A549 (cell line): ENCODE data around the gene B3GLCT. TPM values are rescaled to one million over a fixed set of nuclear protein-coding genes. Genes with fewer than 3 reads are reported as not detected.

ENCODE experiments used
- ATAC-seq, 2 experiments: fragments of 200-7000 bp in 1 of 2; fragments of >200 bp in 1 of 2; cut with Nextera tagmentation in 1 of 2; cut with Tn5 transposase in 1 of 2; 3 replicates each; pipeline versions ENCODE4 v1.8.0 to v1.9.1; 2018 to 2020; ENCODE audit warnings: mild to moderate bottlenecking in 1 of 2, moderate library complexity in 1 of 2
- CTCF ChIA-PET: fragments of 300-600 bp; sonication (Branson Sonifier 250); formaldehyde crosslinking; extraction: SDS; loops from one replicate; lab custom pipeline; 2021; ENCODE audit warnings: antibody characterized with exemption, inconsistent platforms; lab: Yijun Ruan, JAX
- POLR2A ChIA-PET: fragments of 350-600 bp; formaldehyde crosslinking; extraction: SDS; loops from one replicate; lab custom pipeline; 2021; ENCODE audit warnings: antibody characterized with exemption, inconsistent platforms; lab: Yijun Ruan, JAX
- DNase-seq, 2 experiments: peaks; one replicate each; pipeline versions ENCODE4 v3.0.0 to v3.0.0-alpha.2; 2011 to 2016; ENCODE audit warnings: low read depth in 1 of 2, low spot score in 1 of 2
- FAIRE-seq: peaks from 2 replicates; lab custom pipeline; 2011; peaks lifted over from hg19 to GRCh38; lab: Jason Lieb, UNC
- H3K27ac ChIP-seq, 2 experiments: fragments of >200 bp; sonication (Bioruptor Twin); formaldehyde crosslinking; 3 replicates each; pipeline ENCODE4 v1.5.1; 2016 to 2017
- H3K4me1 ChIP-seq: fragments of >200 bp; sonication (Bioruptor Twin); formaldehyde crosslinking; 3 replicates; pipeline ENCODE4 v1.6.1; 2016
- H3K4me2 ChIP-seq: fragments of >200 bp; sonication (Bioruptor Twin); formaldehyde crosslinking; 3 replicates; pipeline ENCODE4 v1.6.1; 2016
- H3K4me3 ChIP-seq: fragments of >200 bp; sonication (Bioruptor Twin); formaldehyde crosslinking; 3 replicates; pipeline ENCODE4 v1.5.1; 2016
- H3K9me3 ChIP-seq: fragments of >200 bp; sonication (Bioruptor Twin); formaldehyde crosslinking; 3 replicates; pipeline ENCODE4 v1.6.1; 2016
- BHLHE40 ChIP-seq: IDR thresholded peaks from 2 replicates; pipeline ENCODE4 v1.6.1; 2012; ENCODE audit warnings: low read depth, low read length, inconsistent platforms
- CBX2 ChIP-seq: fragments of 200-600 bp; sonication (generic); IDR thresholded peaks from 2 replicates; pipeline ENCODE4 v1.6.1; 2016; ENCODE audit warnings: low read depth, mild to moderate bottlenecking, borderline replicate concordance
- CEBPB ChIP-seq, 2 experiments: fragments of >200 bp in 1 of 2; sonication (Bioruptor Twin) in 1 of 2; formaldehyde crosslinking in 1 of 2; IDR thresholded peaks; 2 replicates each; pipeline ENCODE4 v1.6.1; 2012 to 2016
- CTCF ChIP-seq: fragments of >200 bp; sonication (Bioruptor Twin); formaldehyde crosslinking; IDR thresholded peaks from 3 replicates; pipeline ENCODE4 v1.5.1; 2016
- E2F6 ChIP-seq: IDR thresholded peaks from 2 replicates; pipeline ENCODE4 v1.6.1; 2012; ENCODE audit warnings: low read depth, borderline replicate concordance
- EHF ChIP-seq: fragments of 250-450 bp; sonication (Bioruptor Pico); IDR thresholded peaks from 2 replicates; pipeline ENCODE4 v1.5.0; 2020; ENCODE audit warnings: mild to moderate bottlenecking
- ESRRA ChIP-seq: fragments of 150-350 bp; IDR thresholded peaks from 2 replicates; pipeline ENCODE4 v1.6.1; 2014; ENCODE audit warnings: mild to moderate bottlenecking, low read length, borderline replicate concordance
- FOXS1 ChIP-seq: fragments of 250-450 bp; sonication (Bioruptor Pico); IDR thresholded peaks from 2 replicates; pipeline ENCODE4 v1.5.0; 2020; ENCODE audit warnings: mild to moderate bottlenecking, moderate library complexity
- GATA3 ChIP-seq: IDR thresholded peaks from 2 replicates; pipeline ENCODE4 v1.6.1; 2012; ENCODE audit warnings: borderline replicate concordance
- HMGXB4 ChIP-seq: fragments of 250-450 bp; sonication (Bioruptor Pico); IDR thresholded peaks from 2 replicates; pipeline ENCODE4 v1.5.0; 2021; ENCODE audit warnings: mild to moderate bottlenecking, moderate library complexity, borderline replicate concordance
- HOXB13 ChIP-seq: fragments of 250-450 bp; sonication (Bioruptor Pico); IDR thresholded peaks from 2 replicates; pipeline ENCODE4 v1.5.0; 2020; ENCODE audit warnings: low read depth, mild to moderate bottlenecking, moderate library complexity
- JUN ChIP-seq, 2 experiments: fragments of >200 bp; sonication (Bioruptor Twin); formaldehyde crosslinking; IDR thresholded peaks; 2 replicates in 1 of 2; 3 replicates in 1 of 2; pipeline ENCODE4 v1.6.1; 2016 to 2017
- KDM5A ChIP-seq: fragments of 200-600 bp; sonication (generic); IDR thresholded peaks from 2 replicates; pipeline ENCODE4 v1.6.1; 2016; ENCODE audit warnings: antibody characterized with exemption, mild to moderate bottlenecking
- MAX ChIP-seq: IDR thresholded peaks from 2 replicates; pipeline ENCODE4 v1.6.1; 2012
- MAZ ChIP-seq: fragments of 150-350 bp; IDR thresholded peaks from 2 replicates; pipeline ENCODE4 v1.6.1; 2014; ENCODE audit warnings: antibody characterized with exemption, low read depth, low read length, borderline replicate concordance
- NR3C1 ChIP-seq: fragments of >200 bp; sonication (Bioruptor Twin); formaldehyde crosslinking; IDR thresholded peaks from 3 replicates; pipeline ENCODE4 v1.6.1; 2017
- POLR2A ChIP-seq: IDR thresholded peaks from 2 replicates; pipeline ENCODE4 v1.6.1; 2012; ENCODE audit warnings: mild to moderate bottlenecking, low read length
- RCOR1 ChIP-seq: fragments of 150-350 bp; IDR thresholded peaks from 2 replicates; pipeline ENCODE4 v1.6.1; 2014; ENCODE audit warnings: antibody characterized with exemption, low read length, low read depth
- REST ChIP-seq: fragments of 200-600 bp; sonication (generic); IDR thresholded peaks from 2 replicates; pipeline ENCODE4 v1.6.1; 2016; ENCODE audit warnings: antibody characterized with exemption, mild to moderate bottlenecking, moderate library complexity
- RFX5 ChIP-seq: fragments of 450-650 bp; IDR thresholded peaks from 2 replicates; pipeline ENCODE4 v1.7.1; 2014; ENCODE audit warnings: antibody characterized with exemption, mild to moderate bottlenecking, moderate library complexity
- TP53 ChIP-seq: fragments of 250-450 bp; sonication (Bioruptor Pico); IDR thresholded peaks from 2 replicates; pipeline ENCODE4 v1.5.0; 2021; ENCODE audit warnings: mild to moderate bottlenecking, moderate library complexity
- USF2 ChIP-seq: fragments of 450-650 bp; IDR thresholded peaks from 2 replicates; pipeline ENCODE4 v1.6.1; 2014; ENCODE audit warnings: antibody characterized with exemption
- WGBS: methylation state at CpG from one replicate; pipeline ENCODE4 v1.1.6; 2017; ENCODE audit errors: missing lambda C conversion rate; 5-methylcytosine and 5-hydroxymethylcytosine counted together
- polyA plus RNA-seq, 4 experiments: library from polyadenylated mRNA; depleted of rRNA in 3 of 4; stranded (reverse); fragments of >200 nt; fragmentation: RNase III in 1 of 4; extraction: RNeasy Plus Mini Kit Qiagen cat#74134 plus additional on column Dnase treatment in 1 of 4; gene quantifications; 2 replicates in 3 of 4; 3 replicates in 1 of 4; pipeline ENCODE4 v1.2.3, GENCODE V29; 2011 to 2017

Gene B3GLCT
- polyA plus RNA-seq, 2 of the 4 experiments (the other 2 are of a cell fraction), result 4.5 to 6.6 TPM

- no peak for TF ChIP-seq EHF (CRISPR knock-in tag)
Measured at GRCh38 chr13:31159306-31159705, 40.5 kb upstream of the B3GLCT start (continued).

GRCh38 chr13:31160857-31161556, 38.8 kb upstream of the B3GLCT start:
- peak overlapping the region; percentile 85 to 97 for H3K27ac ChIP-seq
- H3K4me2 ChIP-seq, result peak overlapping the region; percentile 81
- ATAC-seq (peak in 1 of 2 experiments; percentile 24; a peak in 4 of 6 replicates), DNase-seq (peak in 1 of 2 experiments; percentile 20), FAIRE-seq (no peak)
- TF ChIP-seq POLR2A (no peak), E2F6 (no peak), NR3C1 (no peak), HMGXB4 (no peak), HOXB13 (no peak)
- ChIA-PET POLR2A (interaction anchor here (1.6 kb wide), 1 partner anchor 116 kb away, joined by 5 read pairs; no protein-coding TSS in a partner anchor), CTCF (interaction anchor here (0.5 to 1.6 kb wide), 4 partner anchors 11 to 40 kb away, joined by 3 to 4 read pairs (median 3); no protein-coding TSS in a partner anchor)
- WGBS, result 2% methylated on average over 30 of the region's 51 CpGs
- H3K4me3 ChIP-seq, result peak overlapping the region; percentile 84
- no peaks in the 10 kb centered on the region for H3K9me3 ChIP-seq
- peaks cover 31% of the 10 kb centered on the region for H3K4me1 ChIP-seq

- WGBS, result under 1% methylated on average over 16 of the region's 54 CpGs
- ChIA-PET CTCF (interaction anchor here (0.5 to 1.5 kb wide), 2 partner anchors 11 to 39 kb away, joined by 3 read pairs; no protein-coding TSS in a partner anchor), POLR2A (interaction anchor here (1.0 to 1.6 kb wide), 2 partner anchors 116 kb away, joined by 3 to 5 read pairs; no protein-coding TSS in a partner anchor)
- Histone ChIP-seq H3K4me1 (peaks cover 37% of the 10 kb centered on the region), H3K4me2 (peak within 1 kb of the TSS; percentile 81), H3K4me3 (peak within 1 kb of the TSS; percentile 84), H3K9me3 (no peaks in the 10 kb centered on the region), H3K27ac (peak within 1 kb of the TSS; percentile 85 to 97)
- ATAC-seq, result peak; percentile 92 to 93
- DNase-seq, result peak; percentile 82 to 95
- FAIRE-seq, result no peak
- TF ChIP-seq HMGXB4 (no peak), RCOR1 (no peak), CTCF (no peak), USF2 (peak; percentile 74), GATA3 (no peak; the same call in 1 of the 2 replicates), ESRRA (no peak), TP53 (CRISPR knock-in tag) (no peak), JUN (IDR thresholded peaks at IDR 0.05) (peak; percentile 46 to 58; a peak in 3 of 5 replicates), REST (no peak), CBX2 (no peak), KDM5A (no peak), BHLHE40 (peak; percentile 58), CEBPB (IDR thresholded peaks at IDR 0.05) (no peak), MAZ (no peak), MAX (peak; percentile 96), RFX5 (peak; percentile 87), FOXS1 (CRISPR knock-in tag) (no peak)
Measured at GRCh38 chr13:31161557-31162150, 38.1 kb upstream of the B3GLCT start, which contains the start of gene HSPH1. Gene HSPH1 (minus strand): TSS chr13:31161904. CDS start chr13:31161582, 322 bp downstream.
